Stimulated activated effector memory CD8-positive, alpha-beta T cell treated with anti-CD3 and anti-CD28 coated beads, Interleukin-12 subunit alpha, Interleukin-12 subunit beta, amount 100 ng/mL, for 72 hours (primary cell): ENCODE data around the gene RBFOX1.

Experiments
- ATAC-seq: fragments of 150-1000 bp; cut with Tn5 transposase; 2 replicates; pipeline ENCODE4 v1.10.0; 2021
- DNase-seq, 2 donors: peaks; one replicate each; pipeline ENCODE4 v3.0.0; 2021 to 2022; ENCODE audit warnings: low spot score in 2 of 2
- H3K27ac Mint-ChIP-seq: one replicate; pipeline ENCODE4 v1.8.0; 2022; ENCODE audit warnings: mild to moderate bottlenecking, mixed read lengths
- H3K36me3 Mint-ChIP-seq: one replicate; pipeline ENCODE4 v1.8.0; 2022; ENCODE audit warnings: mild to moderate bottlenecking, mixed read lengths
- H3K4me1 Mint-ChIP-seq: one replicate; pipeline ENCODE4 v1.8.0; 2022; ENCODE audit warnings: mixed read lengths
- H3K4me3 Mint-ChIP-seq: one replicate; pipeline ENCODE4 v1.8.0; 2022; ENCODE audit warnings: mild to moderate bottlenecking, mixed read lengths
- H3K9me3 Mint-ChIP-seq: one replicate; pipeline ENCODE4 v1.8.0; 2022; ENCODE audit warnings: mixed read lengths

Gene RBFOX1

GRCh38 chr16:7319514-7319913 lies 13.1 kb upstream of the RBFOX1 start:
- ATAC-seq (no peak), DNase-seq (no peak)
- no peaks in the 10 kb centered on the region for H3K36me3 Mint-ChIP-seq
- no peak overlapping the region for H3K27ac Mint-ChIP-seq
- no peak overlapping the region for H3K4me3 Mint-ChIP-seq
- H3K4me1 Mint-ChIP-seq, result no peaks in the 10 kb centered on the region
- peaks cover 13% of the 10 kb centered on the region for H3K9me3 Mint-ChIP-seq

DNA sequence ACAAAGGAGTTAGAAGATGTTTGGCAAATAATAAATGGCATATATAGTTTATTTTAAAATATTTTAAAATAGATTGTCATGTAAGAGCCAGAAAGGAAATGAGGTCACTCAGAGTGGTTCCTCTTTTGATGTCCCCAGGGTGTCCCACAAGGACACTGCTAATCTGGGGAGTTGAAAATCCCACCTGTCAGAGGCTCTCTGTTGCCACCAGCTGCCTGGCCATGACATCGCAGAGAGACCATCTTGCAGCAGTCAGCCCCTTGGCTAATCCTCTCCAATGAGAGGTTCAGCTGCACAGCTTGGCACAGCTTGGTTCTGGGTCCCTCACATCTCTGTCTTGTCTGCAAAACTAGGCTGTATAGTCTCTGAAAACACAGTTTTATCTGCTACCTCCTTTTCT lies 11.0 kb upstream of the RBFOX1 start:
- no peak overlapping the region for H3K27ac Mint-ChIP-seq
- DNase-seq, result no peak
- no peak for ATAC-seq
- no peaks in the 10 kb centered on the region for H3K36me3 Mint-ChIP-seq
- H3K9me3 Mint-ChIP-seq, result peaks cover 15% of the 10 kb centered on the region
- H3K4me1 Mint-ChIP-seq, result no peaks in the 10 kb centered on the region
- H3K4me3 Mint-ChIP-seq, result no peak overlapping the region

DNA sequence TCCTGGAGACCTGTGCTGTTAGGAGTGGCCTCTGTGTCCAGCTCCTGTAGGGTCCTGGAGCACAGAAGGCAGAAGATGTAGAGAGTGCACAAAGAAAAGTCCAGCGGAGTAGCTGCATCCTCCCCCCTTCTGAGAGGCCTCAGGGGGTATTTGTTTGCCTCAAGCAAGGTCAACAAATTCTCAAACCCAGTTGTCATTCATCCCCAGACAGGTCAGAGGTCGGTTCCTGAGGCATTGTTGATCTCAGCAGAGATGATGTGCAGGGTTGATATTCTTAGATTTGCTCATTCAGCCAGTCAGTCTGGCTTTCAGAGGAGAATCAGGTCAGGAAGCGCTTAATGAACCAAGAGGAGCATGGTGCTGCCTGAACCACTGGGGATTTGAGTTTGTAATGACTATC lies 8.3 kb upstream of the RBFOX1 start:
- Mint-ChIP-seq H3K27ac (no peak overlapping the region), H3K9me3 (peaks cover 18% of the 10 kb centered on the region), H3K4me3 (no peak overlapping the region), H3K4me1 (no peaks in the 10 kb centered on the region), H3K36me3 (no peaks in the 10 kb centered on the region)
- ATAC-seq (no peak), DNase-seq (no peak)

DNA sequence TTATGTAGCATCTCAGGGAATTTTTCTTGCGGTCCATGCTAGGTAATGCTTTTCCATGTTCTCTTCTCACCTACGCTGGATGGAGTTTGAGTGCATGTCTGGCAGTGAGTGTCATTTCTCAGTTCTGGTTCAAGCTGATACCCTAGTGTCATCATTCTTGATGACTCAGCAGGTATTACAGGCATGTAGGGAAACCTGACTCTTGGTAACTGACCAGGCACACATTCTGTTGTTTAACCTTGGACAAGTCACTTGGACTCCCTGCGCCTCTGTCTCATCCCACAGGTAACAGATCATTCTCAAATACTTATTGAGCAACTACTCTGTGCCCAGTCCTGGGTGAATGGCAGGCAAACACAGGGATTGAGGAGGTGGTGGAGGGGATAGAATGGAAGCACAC lies 6.8 kb upstream of the RBFOX1 start:
- Mint-ChIP-seq H3K9me3 (peaks cover 15% of the 10 kb centered on the region), H3K4me3 (no peak overlapping the region)

GRCh38 chr16:7330709-7331108 lies 1.9 kb upstream of the RBFOX1 start:
- no peaks in the 10 kb centered on the region for H3K36me3 Mint-ChIP-seq
- DNase-seq (no peak), ATAC-seq (no peak)
- no peak overlapping the region for H3K27ac Mint-ChIP-seq
- H3K4me1 Mint-ChIP-seq, result no peaks in the 10 kb centered on the region
- H3K9me3 Mint-ChIP-seq, result peaks cover 18% of the 10 kb centered on the region
- H3K4me3 Mint-ChIP-seq, result no peak overlapping the region

More for the DNA sequence above, 6.8 kb upstream of the RBFOX1 start:
- DNase-seq (no peak), ATAC-seq (no peak)
- no peak overlapping the region for H3K27ac Mint-ChIP-seq
- H3K4me1 Mint-ChIP-seq, result no peaks in the 10 kb centered on the region
- H3K36me3 Mint-ChIP-seq, result no peaks in the 10 kb centered on the region

GRCh38 chr16:7331997-7332396 lies 648 bp upstream of the RBFOX1 start:
- peaks cover 15% of the 10 kb centered on the region for H3K9me3 Mint-ChIP-seq
- H3K27ac Mint-ChIP-seq, result no peak overlapping the region
- no peak for ATAC-seq
- no peak overlapping the region for H3K4me3 Mint-ChIP-seq
- no peaks in the 10 kb centered on the region for H3K4me1 Mint-ChIP-seq
- no peak for DNase-seq
- no peaks in the 10 kb centered on the region for H3K36me3 Mint-ChIP-seq

GRCh38 chr16:7333180-7333725 lies 608 bp downstream of the RBFOX1 start:
- H3K9me3 Mint-ChIP-seq, result peaks cover 15% of the 10 kb centered on the region
- no peak overlapping the region for H3K4me3 Mint-ChIP-seq
- no peaks in the 10 kb centered on the region for H3K4me1 Mint-ChIP-seq
- no peak for DNase-seq
- no peak overlapping the region for H3K27ac Mint-ChIP-seq
- ATAC-seq, result no peak
- H3K36me3 Mint-ChIP-seq, result no peaks in the 10 kb centered on the region

DNA sequence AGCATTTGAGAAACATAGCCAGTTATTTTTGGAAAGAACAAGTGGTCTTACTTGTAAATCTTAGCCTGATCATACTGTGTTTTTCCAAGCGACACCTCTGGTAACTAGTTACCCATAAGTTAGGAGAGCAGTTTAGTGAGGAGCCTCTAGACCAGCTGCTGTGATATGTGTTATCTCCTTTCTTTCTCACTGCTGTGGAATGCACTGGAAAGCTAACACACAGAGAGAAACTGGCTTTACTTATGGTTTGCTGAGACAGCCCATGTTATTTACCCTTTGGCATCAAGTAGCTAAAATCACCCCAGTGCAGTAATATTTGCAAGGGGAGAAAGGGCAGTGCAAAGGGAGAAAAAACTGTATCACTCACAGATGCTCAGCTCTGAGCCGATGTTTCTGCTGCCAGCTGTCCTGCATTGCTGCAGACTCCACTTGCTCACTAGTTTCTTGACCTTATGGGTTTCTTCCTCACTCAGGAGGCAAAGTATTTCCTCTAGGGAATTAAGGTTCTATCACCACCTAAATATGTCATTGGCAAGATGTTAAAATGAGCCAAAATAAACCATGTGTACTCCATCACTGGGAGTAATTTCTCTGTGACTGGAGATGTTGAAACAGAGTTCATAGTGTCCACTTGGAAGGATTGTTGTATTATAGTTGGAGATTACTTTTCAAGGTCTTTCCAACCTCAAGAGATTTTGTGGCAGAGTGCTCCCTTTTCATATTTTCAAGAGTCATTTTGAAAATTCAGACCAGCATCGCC lies 2.3 kb downstream of the RBFOX1 start:
- DNase-seq (no peak), ATAC-seq (no peak)
- Mint-ChIP-seq H3K4me3 (no peak overlapping the region), H3K9me3 (peaks cover 20% of the 10 kb centered on the region), H3K36me3 (no peaks in the 10 kb centered on the region), H3K27ac (no peak overlapping the region), H3K4me1 (no peaks in the 10 kb centered on the region)

- Mint-ChIP-seq H3K4me1 (no peaks in the 10 kb centered on the region), H3K36me3 (no peaks in the 10 kb centered on the region), H3K4me3 (no peak overlapping the region), H3K27ac (no peak overlapping the region), H3K9me3 (peaks cover 20% of the 10 kb centered on the region)
- ATAC-seq, result no peak
- no peak for DNase-seq
These were observed 3.5 kb downstream of the RBFOX1 start for GRCh38 chr16:7335991-7336634.

DNA sequence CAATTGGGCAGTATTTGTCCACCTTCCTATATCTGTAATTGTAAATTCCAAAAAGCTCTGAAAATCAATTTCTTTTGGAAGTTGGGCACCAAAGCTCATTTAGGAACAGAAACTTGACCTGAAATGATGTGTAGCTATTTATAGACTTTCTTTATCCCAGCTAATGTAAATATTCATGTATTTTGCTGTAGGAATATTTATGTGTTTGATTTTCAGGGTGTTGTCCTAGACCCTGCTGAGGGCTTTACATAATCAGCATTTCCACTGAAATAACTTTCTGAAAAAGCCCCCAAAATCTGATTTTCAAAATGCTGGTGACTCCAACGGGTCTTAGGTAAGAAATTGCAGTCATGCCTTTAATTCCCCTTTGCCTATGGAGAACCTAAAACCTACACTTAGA lies 4.1 kb downstream of the RBFOX1 start:
- ATAC-seq (no peak), DNase-seq (no peak)
- H3K4me1 Mint-ChIP-seq, result no peaks in the 10 kb centered on the region
- no peak overlapping the region for H3K4me3 Mint-ChIP-seq
- H3K36me3 Mint-ChIP-seq, result no peaks in the 10 kb centered on the region
- no peak overlapping the region for H3K27ac Mint-ChIP-seq
- peaks cover 19% of the 10 kb centered on the region for H3K9me3 Mint-ChIP-seq

- no peak for ATAC-seq
- Mint-ChIP-seq H3K36me3 (no peaks in the 10 kb centered on the region), H3K4me3 (no peak overlapping the region)
These were observed 6.2 kb downstream of the RBFOX1 start for GRCh38 chr16:7338826-7339225.

DNA sequence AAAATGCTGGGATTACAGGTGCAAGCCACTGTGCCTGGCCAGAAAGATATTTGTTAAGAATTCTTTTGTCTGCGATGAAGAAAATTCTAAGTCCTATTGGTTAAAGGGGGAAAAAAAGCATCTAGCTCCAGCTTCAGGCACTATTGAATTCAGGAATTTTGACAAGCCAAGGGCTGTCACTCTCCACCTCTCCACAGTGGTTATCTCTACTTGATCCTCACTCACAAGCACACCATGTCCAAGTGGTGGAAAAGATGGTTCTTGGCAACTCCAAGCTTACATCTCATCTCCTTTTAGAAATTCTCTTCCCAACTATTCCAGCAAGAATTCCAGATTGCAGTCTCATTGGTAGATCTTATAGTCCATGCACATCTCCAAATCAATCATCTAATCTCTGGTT lies 7.1 kb downstream of the RBFOX1 start:
- DNase-seq (no peak), ATAC-seq (no peak)
- peaks cover 24% of the 10 kb centered on the region for H3K9me3 Mint-ChIP-seq
- no peaks in the 10 kb centered on the region for H3K4me1 Mint-ChIP-seq
- H3K27ac Mint-ChIP-seq, result no peak overlapping the region
- H3K4me3 Mint-ChIP-seq, result no peak overlapping the region
- H3K36me3 Mint-ChIP-seq, result no peaks in the 10 kb centered on the region

More at GRCh38 chr16:7338826-7339225, 6.2 kb downstream of the RBFOX1 start:
- no peaks in the 10 kb centered on the region for H3K4me1 Mint-ChIP-seq
- H3K27ac Mint-ChIP-seq, result no peak overlapping the region
- DNase-seq, result no peak
- peaks cover 24% of the 10 kb centered on the region for H3K9me3 Mint-ChIP-seq

DNA sequence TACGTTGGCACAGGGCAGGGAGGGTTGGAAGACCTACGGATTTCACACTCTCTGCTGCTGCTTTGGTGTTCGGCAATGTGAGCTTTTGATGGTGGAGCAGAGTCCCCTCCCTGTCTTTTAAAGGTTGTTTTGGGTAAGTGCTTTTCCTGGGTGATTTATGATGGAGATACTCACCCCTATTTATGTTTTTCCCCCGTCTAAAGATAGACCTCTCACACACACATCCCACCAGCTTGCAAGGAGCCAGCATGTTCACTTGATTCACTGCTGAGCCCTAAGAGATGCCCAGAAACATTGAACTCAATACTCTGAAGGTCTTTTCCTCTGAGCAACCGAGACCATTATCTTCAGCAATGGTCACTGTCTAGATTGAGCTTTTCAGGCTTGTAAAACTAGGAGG lies 8.3 kb downstream of the RBFOX1 start:
- Mint-ChIP-seq H3K36me3 (no peaks in the 10 kb centered on the region), H3K4me1 (no peaks in the 10 kb centered on the region), H3K4me3 (no peak overlapping the region), H3K27ac (no peak overlapping the region), H3K9me3 (peaks cover 25% of the 10 kb centered on the region)
- DNase-seq, result no peak
- ATAC-seq, result no peak

DNA sequence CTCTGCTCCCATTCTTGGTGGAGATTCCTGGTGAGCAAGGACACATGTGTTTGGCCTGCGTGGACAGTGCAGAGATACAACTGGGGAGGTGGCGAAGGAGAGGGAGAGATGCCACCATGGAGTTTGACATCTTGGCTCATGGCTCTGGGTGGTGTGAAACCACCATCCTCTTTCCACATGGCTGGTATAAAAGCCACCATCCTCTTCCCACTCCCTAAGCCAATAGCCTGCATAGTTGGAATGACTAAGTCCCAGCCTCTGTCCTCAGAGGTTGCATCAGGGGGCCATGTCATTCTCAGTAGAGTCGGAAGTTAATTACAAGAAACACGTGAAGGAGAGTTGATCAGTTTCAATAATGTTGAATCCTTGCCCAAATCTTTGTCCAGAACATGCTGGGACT lies 10.0 kb downstream of the RBFOX1 start:
- no peak for ATAC-seq
- no peaks in the 10 kb centered on the region for H3K4me1 Mint-ChIP-seq

GRCh38 chr16:7343243-7343642 lies 10.6 kb downstream of the RBFOX1 start:
- Mint-ChIP-seq H3K4me3 (no peak overlapping the region), H3K4me1 (no peaks in the 10 kb centered on the region), H3K9me3 (peaks cover 27% of the 10 kb centered on the region), H3K36me3 (no peaks in the 10 kb centered on the region), H3K27ac (no peak overlapping the region)
- DNase-seq, result no peak
- ATAC-seq, result no peak

More for the DNA sequence above, 10.0 kb downstream of the RBFOX1 start:
- DNase-seq, result no peak
- Mint-ChIP-seq H3K9me3 (peaks cover 27% of the 10 kb centered on the region), H3K4me3 (no peak overlapping the region), H3K27ac (no peak overlapping the region), H3K36me3 (no peaks in the 10 kb centered on the region)
